Stimulated activated CD8-positive, alpha-beta memory T cell treated with anti-CD3 and anti-CD28 coated beads, Interleukin-15, amount 100 ng/mL, for 48 hours (primary cell): ENCODE results near the gene ARID4B.
"Not testable (repeated sequence)": the region's sequence is repeated elsewhere in the genome, so short reads cannot be mapped to it uniquely, and the experiment has no call there.

Experiments used
- DNase-seq, 2 donors: peaks; one replicate each; pipeline ENCODE4 v3.0.0-alpha.2; 2020; ENCODE audit warnings: low read depth in 2 of 2

Gene ARID4B

GRCh38 chr1:235298758-235299157, 29.2 kb downstream of the ARID4B start:
- no peak for DNase-seq

DNA sequence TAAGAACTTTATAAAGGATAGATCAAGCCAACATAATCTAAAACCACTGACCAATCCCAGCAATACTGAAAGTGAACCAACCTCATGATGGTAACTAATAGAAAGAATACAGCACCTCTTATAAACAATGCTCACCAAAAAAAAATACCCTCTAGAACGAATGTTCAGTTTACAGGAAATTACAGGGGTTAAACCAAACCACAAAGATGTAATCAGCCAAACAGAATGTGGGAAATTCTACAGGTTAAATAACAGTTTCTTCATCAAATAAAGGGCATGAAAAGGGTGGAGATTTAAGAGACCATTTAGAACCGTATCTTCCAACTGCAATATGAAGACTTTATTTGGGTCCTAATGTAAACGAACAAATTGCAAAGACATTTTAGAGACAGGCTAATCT, 30.4 kb downstream of the ARID4B start:
- no peak for DNase-seq

- no peak for DNase-seq
Observed at GRCh38 chr1:235296729-235297128, 31.2 kb downstream of the ARID4B start.

GRCh38 chr1:235295902-235296350, 32.1 kb downstream of the ARID4B start:
- no peak for DNase-seq

DNA sequence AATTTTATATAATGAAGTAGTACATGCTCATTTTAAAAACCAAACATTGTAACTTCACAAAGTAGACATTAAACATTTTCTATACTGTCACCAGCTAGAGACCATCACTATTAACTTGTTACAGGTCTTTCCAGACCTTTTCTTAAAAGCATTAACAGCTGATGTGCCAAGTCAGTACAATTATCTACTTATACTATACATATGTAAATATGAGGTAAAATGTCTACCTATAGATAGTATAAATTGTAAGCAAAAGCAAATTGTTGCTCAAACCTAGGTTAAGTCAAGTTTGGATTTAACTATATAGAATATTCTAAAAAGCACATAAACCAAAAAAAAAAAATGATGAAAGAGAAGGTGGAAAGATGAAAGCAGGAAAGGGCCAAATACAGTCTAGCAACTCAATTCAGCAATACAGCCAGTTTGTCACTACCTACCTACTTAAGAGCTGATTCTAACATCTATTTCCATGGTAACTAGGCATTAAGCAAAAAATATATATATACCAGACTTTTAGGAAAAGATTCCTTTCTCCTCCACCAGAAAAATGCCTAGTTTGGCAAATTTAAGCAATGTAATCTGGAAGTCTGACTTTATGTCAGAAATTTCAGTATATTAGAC, 34.5 kb downstream of the ARID4B start:
- no peak for DNase-seq

- no peak for DNase-seq
Observed at GRCh38 chr1:235292790-235293189, 35.2 kb downstream of the ARID4B start.

DNA sequence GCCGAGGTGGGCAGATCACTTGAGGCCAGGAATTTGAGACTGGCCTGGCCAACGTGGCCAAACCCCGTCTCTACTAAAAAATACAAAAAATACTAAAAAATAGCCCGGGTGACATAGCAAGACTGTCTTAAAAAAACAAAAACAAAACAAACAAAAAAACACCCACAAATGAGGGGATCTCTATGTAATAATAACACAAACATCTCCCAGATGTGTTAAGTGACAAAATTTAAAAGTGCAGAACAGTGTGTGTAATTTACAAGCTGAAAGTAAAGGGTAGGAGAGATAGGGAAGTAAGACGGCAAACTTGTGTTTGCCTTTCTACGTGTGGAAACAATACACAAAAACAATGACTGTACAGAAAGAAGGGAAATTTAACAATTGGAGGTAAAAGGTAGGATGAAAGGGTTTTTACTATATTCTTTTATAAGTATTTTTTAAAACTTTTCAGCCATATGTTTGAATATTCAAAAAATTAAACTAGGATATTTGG, 36.3 kb downstream of the ARID4B start:
- DNase-seq, result no peak

GRCh38 chr1:235290740-235291502, 37.1 kb downstream of the ARID4B start:
- DNase-seq, result no peak

- no peak for DNase-seq
Observed at GRCh38 chr1:235289859-235290739, 37.9 kb downstream of the ARID4B start.

- no peak for DNase-seq
Observed at GRCh38 chr1:235287208-235287882, 40.6 kb downstream of the ARID4B start.

GRCh38 chr1:235286667-235287066, 41.3 kb downstream of the ARID4B start:
- DNase-seq, result no peak

DNA sequence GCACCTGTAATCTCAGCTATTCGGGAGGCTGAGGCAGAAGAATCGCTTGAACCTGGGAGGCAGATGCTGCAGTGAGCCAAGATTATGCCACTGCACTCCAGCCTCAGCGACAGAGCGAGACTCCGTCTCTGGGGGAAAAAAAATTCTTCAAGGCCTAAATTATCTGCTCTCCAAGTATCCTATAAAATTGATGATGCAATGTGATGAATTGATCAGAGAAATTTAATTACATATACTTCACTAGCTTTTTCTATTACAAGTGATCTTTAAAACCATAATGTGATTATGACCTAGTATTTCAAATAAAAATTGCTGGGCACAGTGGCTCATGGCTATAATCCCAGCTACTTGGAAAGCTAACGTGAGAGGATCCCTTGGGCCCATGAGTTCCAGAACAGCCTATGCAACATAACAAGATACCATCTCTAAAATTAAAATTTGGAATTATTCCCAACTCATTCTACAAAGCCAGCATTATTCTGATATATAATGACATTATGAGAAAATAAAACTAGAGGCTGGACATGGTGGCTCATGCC, 43.7 kb downstream of the ARID4B start:
- DNase-seq, result no peak

DNA sequence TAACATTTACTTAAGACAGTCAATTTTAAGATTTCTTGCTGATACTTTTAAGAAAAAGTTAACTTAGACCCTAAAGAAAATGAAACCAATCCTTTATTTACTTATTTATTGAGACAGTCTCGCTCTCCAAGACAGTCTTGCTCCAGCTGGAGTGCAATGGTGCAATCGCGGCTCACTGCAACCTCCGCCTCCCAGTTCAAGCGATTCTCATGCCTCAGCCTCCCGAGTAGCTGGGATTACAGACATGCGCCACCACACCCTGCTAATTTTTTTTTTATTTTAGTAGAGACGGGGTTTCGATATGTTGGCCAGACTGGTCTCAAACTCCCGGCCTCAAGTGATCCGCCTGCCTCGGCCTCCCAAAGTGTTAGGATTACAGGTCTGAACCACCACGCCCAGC, 44.3 kb downstream of the ARID4B start:
- not testable (repeated sequence) for DNase-seq

GRCh38 chr1:235280467-235280866, 47.5 kb downstream of the ARID4B start:
- no peak for DNase-seq

GRCh38 chr1:235279694-235280093, 48.3 kb downstream of the ARID4B start:
- DNase-seq, result no peak

DNA sequence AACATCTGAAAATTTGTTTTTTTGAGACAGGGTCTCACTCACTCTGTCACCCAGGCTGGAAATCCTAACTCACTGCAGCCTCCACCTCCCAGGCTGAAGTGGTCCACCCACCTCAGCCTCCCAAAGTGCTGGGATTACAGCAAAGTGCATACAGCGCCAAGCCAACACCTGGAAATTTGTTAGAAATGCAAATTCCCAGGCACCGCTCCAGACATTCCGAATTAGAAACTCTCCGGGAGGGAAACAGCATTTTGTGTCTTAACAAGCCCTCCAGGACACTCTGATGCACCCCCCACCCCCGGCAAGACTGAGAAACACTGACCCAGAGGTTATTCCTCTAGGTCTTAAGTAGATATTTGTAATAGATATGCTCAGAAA, 49.1 kb downstream of the ARID4B start:
- no peak for DNase-seq

- no peak for DNase-seq
Observed at GRCh38 chr1:235278233-235278914, 49.6 kb downstream of the ARID4B start.

DNA sequence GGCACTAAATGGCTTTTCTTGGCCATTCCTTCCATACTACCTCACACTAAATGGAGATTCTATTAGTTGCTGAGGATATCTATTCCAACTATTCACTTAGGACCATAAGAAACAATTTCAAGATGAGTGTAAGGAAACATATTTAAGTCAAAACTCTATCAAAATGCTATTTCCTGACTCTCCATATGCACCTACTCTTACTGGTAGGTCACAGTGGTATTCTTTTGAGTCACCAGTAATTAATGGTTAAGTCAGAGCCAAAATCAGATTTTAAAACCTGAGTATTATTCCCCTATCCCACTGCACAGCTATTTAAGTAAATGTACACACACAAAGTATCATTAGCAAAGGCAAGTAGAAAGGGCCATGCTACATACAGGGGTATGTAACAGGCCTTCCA, 50.3 kb downstream of the ARID4B start:
- DNase-seq, result no peak

GRCh38 chr1:235275836-235276235, 52.1 kb downstream of the ARID4B start:
- no peak for DNase-seq

- DNase-seq, result no peak
Observed at GRCh38 chr1:235275223-235275622, 52.8 kb downstream of the ARID4B start.

DNA sequence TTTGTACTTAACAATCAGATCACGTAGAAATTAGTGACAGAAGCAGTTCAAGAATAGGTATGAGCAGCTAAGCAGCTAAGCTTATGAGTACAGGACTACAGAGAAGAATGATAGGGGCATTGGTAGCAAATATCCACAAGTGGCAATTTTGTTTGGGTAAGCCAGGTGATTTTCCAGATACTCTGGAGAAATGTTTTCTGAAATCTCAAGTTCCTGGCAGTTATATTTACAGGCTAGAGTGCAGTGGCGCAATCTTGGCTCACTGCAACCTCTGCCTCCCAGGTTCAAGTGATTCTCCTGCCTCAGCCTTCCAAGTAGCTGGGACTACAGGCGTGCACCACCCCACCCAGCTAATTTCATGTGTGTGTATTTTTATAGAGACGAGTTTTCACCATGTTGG, 55.1 kb downstream of the ARID4B start:
- DNase-seq, result no peak
